Immature natural killer cell (primary cell): Measurements from ENCODE around the gene HSD17B12. TPM values are rescaled to one million over a fixed set of nuclear protein-coding genes. Genes with fewer than 3 reads are reported as not detected.

Source experiments
- DNase-seq, 3 donors: peaks; one replicate each; pipeline ENCODE4 v3.0.0; 2022; ENCODE audit warnings: mixed read lengths in 1 of 3
- H3K27ac Mint-ChIP-seq, 6 donors: one replicate each; pipeline ENCODE4 v1.8.0; 2020; ENCODE audit warnings: mixed read lengths in 6 of 6, mild to moderate bottlenecking in 5 of 6, inconsistent platforms in 4 of 6, moderate library complexity in 3 of 6
- H3K27me3 Mint-ChIP-seq, 3 donors: one replicate each; pipeline ENCODE4 v1.8.0; 2020 to 2021; ENCODE audit warnings: low read depth in 3 of 3, mild to moderate bottlenecking in 3 of 3, mixed read lengths in 3 of 3, moderate library complexity in 3 of 3, inconsistent platforms in 1 of 3
- H3K36me3 Mint-ChIP-seq, 3 donors: one replicate each; pipeline ENCODE4 v1.8.0; 2020; ENCODE audit warnings: mixed read lengths in 3 of 3, inconsistent platforms in 2 of 3, mild to moderate bottlenecking in 2 of 3
- H3K4me1 Mint-ChIP-seq, 2 donors: one replicate each; pipeline ENCODE4 v1.8.0; 2020; ENCODE audit warnings: inconsistent platforms in 2 of 2, mild to moderate bottlenecking in 2 of 2, mixed read lengths in 2 of 2, moderate library complexity in 1 of 2
- H3K4me3 Mint-ChIP-seq, 5 donors: one replicate each; pipeline ENCODE4 v1.8.0; 2020; ENCODE audit warnings: mild to moderate bottlenecking in 5 of 5, mixed read lengths in 5 of 5, inconsistent platforms in 3 of 5, moderate library complexity in 3 of 5
- H3K9me3 Mint-ChIP-seq, 6 donors: one replicate each; pipeline ENCODE4 v1.8.0; 2020; ENCODE audit warnings: mild to moderate bottlenecking in 6 of 6, mixed read lengths in 6 of 6, inconsistent platforms in 4 of 6, moderate library complexity in 3 of 6
- polyA plus RNA-seq, 3 donors: library from polyadenylated mRNA; unstranded; fragments of 300-500 nt; fragmentation: Illumina TruSeq; gene quantifications; one replicate each; pipeline ENCODE4 v1.2.3, GENCODE V29; 2021

Gene HSD17B12
- polyA plus RNA-seq, 3 donors from 2014 or later = 22.0 to 32.4 (median 30.2) TPM

GRCh38 chr11:43879789-43880639 is 199.5 kb downstream of the HSD17B12 start:
- H3K36me3 Mint-ChIP-seq = peaks cover 11 to 15% (median 14%) of the 10 kb centered on the region in 3 donors
- peaks cover 27 to 45% of the 10 kb centered on the region in 2 donors for H3K4me1 Mint-ChIP-seq
- H3K9me3 Mint-ChIP-seq = peaks cover 0 to 4% (median 0%) of the 10 kb centered on the region in 6 donors
- H3K27me3 Mint-ChIP-seq = peaks cover 4 to 14% (median 8%) of the 10 kb centered on the region in 3 donors
- peak overlapping the region; percentile 88 to 94 (median 92) for H3K27ac Mint-ChIP-seq
- no peak for DNase-seq
- H3K4me3 Mint-ChIP-seq = peak overlapping the region; percentile 87 to 98 (median 95)

DNA sequence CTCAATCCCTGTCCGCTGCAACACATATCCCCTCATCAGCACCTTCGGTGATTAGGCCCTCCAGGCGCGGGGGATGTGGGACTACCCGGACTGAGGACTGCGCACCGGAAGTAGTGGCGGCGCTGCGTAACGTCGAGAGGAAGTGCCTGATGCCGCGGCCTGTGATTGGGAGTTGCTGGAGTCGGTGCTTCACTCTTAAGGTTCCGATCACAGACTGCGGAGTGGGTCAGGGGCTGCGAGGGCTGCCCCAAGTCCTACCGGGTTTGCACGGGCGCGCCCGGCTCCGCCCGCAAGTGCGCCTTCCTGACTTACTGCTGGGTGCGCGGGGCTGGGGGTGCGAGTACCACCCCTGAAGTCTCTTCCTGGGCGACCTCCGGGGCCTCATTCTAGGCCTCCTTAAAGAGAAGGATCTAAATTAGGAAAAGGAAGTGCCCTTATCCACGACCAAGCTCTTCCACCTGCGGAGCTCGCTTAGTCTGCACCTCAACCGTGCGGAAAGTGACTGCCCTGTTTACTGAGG is 200.2 kb downstream of the HSD17B12 start, which contains the start of gene ALKBH3:
Gene ALKBH3, plus strand, starts transcription at position 192 of the 520 bp plus-strand sequence. CDS start 1,822 bp downstream, outside the sequence.
- peaks cover 4 to 11% (median 8%) of the 10 kb centered on the region in 3 donors for H3K27me3 Mint-ChIP-seq
- H3K36me3 Mint-ChIP-seq = peaks cover 14 to 22% (median 18%) of the 10 kb centered on the region in 3 donors
- H3K4me1 Mint-ChIP-seq = peaks cover 27 to 45% of the 10 kb centered on the region in 2 donors
- peaks cover 0 to 4% (median 0%) of the 10 kb centered on the region in 6 donors for H3K9me3 Mint-ChIP-seq
- H3K4me3 Mint-ChIP-seq = peak within 1 kb of the TSS; percentile 87 to 98 (median 95)
- peak; percentile 85 to 90 (median 88) for DNase-seq
- H3K27ac Mint-ChIP-seq = peak within 1 kb of the TSS; percentile 88 to 94 (median 92)

DNA sequence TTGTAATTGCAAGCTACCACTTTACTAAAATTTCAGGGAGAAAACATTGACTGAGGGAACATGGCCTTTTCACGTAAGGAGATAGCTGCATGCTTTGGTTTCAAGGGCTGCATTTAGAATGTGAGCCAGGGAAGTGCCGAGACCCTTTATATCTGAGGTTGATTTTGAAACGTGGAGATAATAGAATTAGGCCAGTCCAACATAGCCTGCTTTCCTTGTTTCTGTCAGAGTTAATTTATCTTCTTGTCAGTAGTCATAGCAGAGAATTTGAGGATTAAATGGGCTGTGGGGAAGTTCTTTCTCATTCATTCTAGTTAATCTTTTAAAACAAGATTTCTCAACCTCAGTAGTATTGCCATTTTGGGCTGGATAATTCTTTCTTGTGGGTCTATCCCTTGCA is 212.3 kb downstream of the HSD17B12 start:
- no peak overlapping the region for H3K4me3 Mint-ChIP-seq
- H3K4me1 Mint-ChIP-seq = peaks cover 0 to 15% of the 10 kb centered on the region in 2 donors

GRCh38 chr11:43894546-43894945 is 214.0 kb downstream of the HSD17B12 start:
- Mint-ChIP-seq H3K4me3 (no peak overlapping the region), H3K4me1 (peaks cover 0 to 15% of the 10 kb centered on the region in 2 donors), H3K9me3 (no peaks in the 10 kb centered on the region), H3K27me3 (no peaks in the 10 kb centered on the region), H3K27ac (no peak overlapping the region), H3K36me3 (peaks cover 41 to 72% (median 49%) of the 10 kb centered on the region in 3 donors)
- DNase-seq = no peak

More for the DNA sequence above, 212.3 kb downstream of the HSD17B12 start:
- Mint-ChIP-seq H3K36me3 (peaks cover 39 to 63% (median 41%) of the 10 kb centered on the region in 3 donors), H3K9me3 (no peaks in the 10 kb centered on the region), H3K27me3 (peaks cover 0 to 2% (median 0%) of the 10 kb centered on the region in 3 donors), H3K27ac (no peak overlapping the region)
- DNase-seq = no peak

DNA sequence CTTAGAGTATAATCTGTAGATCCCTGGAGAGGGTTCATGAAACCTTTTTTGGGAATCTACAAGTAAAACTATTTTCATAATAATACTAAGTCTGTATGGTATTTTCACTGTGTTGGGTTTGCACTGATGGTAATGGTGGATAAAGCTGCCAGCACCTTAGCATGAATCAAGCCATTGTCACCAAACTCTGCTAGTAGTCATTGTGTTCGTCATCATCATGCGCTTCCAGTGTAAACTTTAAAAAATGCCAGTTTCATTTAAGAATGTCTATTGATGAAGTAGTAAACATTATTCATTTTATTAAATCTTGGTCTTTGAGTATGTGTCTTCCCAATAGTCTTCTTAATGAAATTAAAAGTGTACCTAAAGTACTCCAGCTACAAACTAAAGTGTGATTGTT is 215.1 kb downstream of the HSD17B12 start:
- no peaks in the 10 kb centered on the region for H3K27me3 Mint-ChIP-seq
- peaks cover 0 to 8% of the 10 kb centered on the region in 2 donors for H3K4me1 Mint-ChIP-seq
- H3K36me3 Mint-ChIP-seq = peaks cover 32 to 66% (median 46%) of the 10 kb centered on the region in 3 donors

GRCh38 chr11:43898574-43898973 is 218.0 kb downstream of the HSD17B12 start:
- no peaks in the 10 kb centered on the region for H3K27me3 Mint-ChIP-seq

More for the DNA sequence above, 215.1 kb downstream of the HSD17B12 start:
- Mint-ChIP-seq H3K27ac (no peak overlapping the region), H3K4me3 (no peak overlapping the region), H3K9me3 (no peaks in the 10 kb centered on the region)
- DNase-seq = no peak

DNA sequence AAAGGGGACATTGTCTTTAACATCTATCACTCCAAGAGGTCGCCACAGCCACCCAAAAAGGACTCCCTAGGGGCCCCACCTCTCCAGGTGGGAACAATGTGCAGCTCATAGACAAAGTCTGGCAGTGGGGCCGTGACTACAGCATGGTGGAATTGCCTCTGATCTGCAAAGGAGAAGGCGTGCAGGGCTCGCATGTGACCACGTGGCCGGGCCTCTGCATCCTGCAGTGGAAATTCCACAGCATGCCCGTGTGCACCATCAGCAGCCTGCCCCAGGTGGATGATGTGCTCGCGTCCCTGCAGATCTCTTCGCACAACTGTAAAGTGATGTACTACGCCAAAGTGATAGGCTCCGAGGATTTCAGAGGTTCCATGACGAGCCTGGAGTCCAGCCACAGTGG is 218.6 kb downstream of the HSD17B12 start:
- Mint-ChIP-seq H3K27me3 (no peaks in the 10 kb centered on the region), H3K9me3 (no peaks in the 10 kb centered on the region), H3K4me3 (no peak overlapping the region), H3K27ac (no peak overlapping the region), H3K36me3 (peaks cover 34 to 75% (median 48%) of the 10 kb centered on the region in 3 donors), H3K4me1 (peaks cover 1 to 5% of the 10 kb centered on the region in 2 donors)
- DNase-seq = no peak

More at GRCh38 chr11:43898574-43898973, 218.0 kb downstream of the HSD17B12 start:
- DNase-seq = no peak
- Mint-ChIP-seq H3K4me3 (no peak overlapping the region), H3K9me3 (no peaks in the 10 kb centered on the region), H3K36me3 (peaks cover 30 to 73% (median 49%) of the 10 kb centered on the region in 3 donors), H3K27ac (no peak overlapping the region), H3K4me1 (peaks cover 1 to 5% of the 10 kb centered on the region in 2 donors)

- Mint-ChIP-seq H3K4me3 (no peak overlapping the region), H3K36me3 (peaks cover 33 to 72% (median 40%) of the 10 kb centered on the region in 3 donors), H3K9me3 (no peaks in the 10 kb centered on the region), H3K27ac (no peak overlapping the region), H3K4me1 (peaks cover 1 to 11% of the 10 kb centered on the region in 2 donors), H3K27me3 (no peaks in the 10 kb centered on the region)
- DNase-seq = no peak
Measured at GRCh38 chr11:43901551-43901950, 221.0 kb downstream of the HSD17B12 start.

DNA sequence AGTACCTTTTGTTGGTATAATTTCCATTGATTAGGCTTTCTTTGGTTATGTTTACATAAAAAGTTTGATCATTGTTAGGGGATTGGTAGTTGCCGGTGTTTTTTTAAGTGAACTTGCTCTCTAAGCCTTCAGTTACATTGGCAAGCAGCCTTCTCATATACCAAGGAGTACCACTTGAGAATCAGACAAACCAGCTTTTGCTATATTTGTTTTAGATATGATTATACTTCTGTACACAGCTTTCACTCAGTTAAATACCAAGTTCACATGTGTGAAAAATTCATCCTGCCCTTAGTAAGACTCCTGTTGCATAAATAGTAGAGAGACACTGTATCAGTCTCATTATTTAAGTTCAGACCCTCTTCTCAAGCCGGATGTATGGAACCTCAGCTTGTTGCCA is 222.5 kb downstream of the HSD17B12 start:
- H3K27ac Mint-ChIP-seq = no peak overlapping the region
- no peaks in the 10 kb centered on the region for H3K27me3 Mint-ChIP-seq
- no peak for DNase-seq
- H3K36me3 Mint-ChIP-seq = peaks cover 31 to 69% (median 34%) of the 10 kb centered on the region in 3 donors
- H3K4me3 Mint-ChIP-seq = no peak overlapping the region
- H3K9me3 Mint-ChIP-seq = no peaks in the 10 kb centered on the region
- peaks cover 7 to 25% of the 10 kb centered on the region in 2 donors for H3K4me1 Mint-ChIP-seq

DNA sequence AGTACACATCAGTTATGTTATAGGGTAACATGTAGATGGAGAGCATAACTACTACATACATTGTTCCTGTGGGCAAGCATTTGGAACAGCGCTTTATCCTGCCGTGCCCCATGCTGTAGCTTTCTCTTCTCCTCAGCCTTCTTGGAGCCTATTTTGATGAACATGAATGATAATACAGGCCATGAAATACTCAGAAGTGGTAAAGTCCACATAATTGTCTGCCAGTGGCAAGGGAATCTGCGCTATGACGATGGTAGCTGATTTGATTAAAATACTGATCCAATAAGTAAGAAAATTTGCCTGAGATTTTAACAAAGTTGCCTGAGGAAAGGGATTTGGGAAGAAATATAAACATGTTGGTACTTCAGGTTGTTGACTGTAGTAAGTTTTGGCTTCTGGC is 223.4 kb downstream of the HSD17B12 start:
- no peaks in the 10 kb centered on the region for H3K9me3 Mint-ChIP-seq
- H3K4me3 Mint-ChIP-seq = no peak overlapping the region
- peaks cover 11 to 33% of the 10 kb centered on the region in 2 donors for H3K4me1 Mint-ChIP-seq
- H3K27ac Mint-ChIP-seq = no peak overlapping the region
- DNase-seq = no peak
- H3K27me3 Mint-ChIP-seq = no peaks in the 10 kb centered on the region
- peaks cover 23 to 60% (median 31%) of the 10 kb centered on the region in 3 donors for H3K36me3 Mint-ChIP-seq

GRCh38 chr11:43904742-43905535 is 224.4 kb downstream of the HSD17B12 start:
- no peaks in the 10 kb centered on the region for H3K9me3 Mint-ChIP-seq
- H3K4me1 Mint-ChIP-seq = peaks cover 11 to 33% of the 10 kb centered on the region in 2 donors
- H3K36me3 Mint-ChIP-seq = peaks cover 20 to 63% (median 34%) of the 10 kb centered on the region in 3 donors
- no peak overlapping the region for H3K4me3 Mint-ChIP-seq
- no peaks in the 10 kb centered on the region for H3K27me3 Mint-ChIP-seq
- H3K27ac Mint-ChIP-seq = peak overlapping the region in 2 of 6 donors; percentile 37 to 38
- no peak for DNase-seq

- Mint-ChIP-seq H3K27ac (no peak overlapping the region), H3K4me1 (peaks cover 10 to 33% of the 10 kb centered on the region in 2 donors), H3K36me3 (peaks cover 16 to 65% (median 42%) of the 10 kb centered on the region in 3 donors), H3K4me3 (no peak overlapping the region), H3K27me3 (no peaks in the 10 kb centered on the region), H3K9me3 (no peaks in the 10 kb centered on the region)
- DNase-seq = no peak
Measured at GRCh38 chr11:43905813-43906241, 225.3 kb downstream of the HSD17B12 start.
